ENCODE measurements around the gene DEPDC4.

The DEPDC4 gene

DNA sequence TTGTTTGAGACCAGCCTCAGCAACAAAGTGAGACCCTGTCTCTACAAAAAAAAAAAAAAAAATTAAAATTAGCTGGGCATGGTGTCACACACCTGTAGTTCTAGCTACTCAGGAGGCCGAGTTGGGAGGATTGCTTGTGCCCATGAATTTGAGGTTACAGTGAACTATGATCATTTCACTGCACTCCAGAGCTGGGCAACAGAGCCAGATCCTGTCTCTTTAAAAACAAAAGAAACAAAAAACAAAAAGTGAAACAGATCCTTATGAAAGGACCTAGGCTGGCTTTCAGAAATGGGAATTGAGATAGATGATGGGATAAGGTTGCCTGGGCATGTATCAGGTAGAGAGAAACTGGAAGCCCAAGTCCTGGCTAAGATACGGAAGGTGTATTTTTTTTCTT is 52.4 kb downstream of the DEPDC4 start:
- no peak overlapping the region for H3K27ac ChIP-seq (ENCODE audit: low read depth, low read length, poor library complexity, severe bottlenecking)
- no peaks in the 10 kb centered on the region for H4K20me1 ChIP-seq (ENCODE audit: insufficient read depth, low read length)
- H3K4me1 ChIP-seq (ENCODE audit: insufficient read depth, low read length, severe bottlenecking): no peaks in the 10 kb centered on the region
- H3K27me3 ChIP-seq (ENCODE audit: insufficient read depth, low read length): no peaks in the 10 kb centered on the region
- H2AFZ ChIP-seq (ENCODE audit: low read length): no peak overlapping the region
- H3K79me2 ChIP-seq (ENCODE audit: insufficient read depth, low read length): no peaks in the 10 kb centered on the region
- no peak overlapping the region for H3K4me3 ChIP-seq (ENCODE audit: low read depth, low read length, poor library complexity, severe bottlenecking)
- no peak overlapping the region for H3K4me2 ChIP-seq (ENCODE audit: low read length)
- no peaks in the 10 kb centered on the region for H3K9me2 ChIP-seq (ENCODE audit: low read depth, low read length)
- no peaks in the 10 kb centered on the region for H3K9me3 ChIP-seq (ENCODE audit: low read length)
- peaks cover 89% of the 10 kb centered on the region for H3K36me3 ChIP-seq (ENCODE audit: insufficient read depth, low read length)
- no peaks in the 10 kb centered on the region for H3F3A ChIP-seq (ENCODE audit: insufficient read depth, low read length)
- TF ChIP-seq EZH2 (IDR thresholded peaks at IDR 0.05; ENCODE audit: borderline replicate concordance, low read length) (no peak), CTCF (IDR thresholded peaks at IDR 0.05; ENCODE audit: low read length) (no peak)
- H3K9ac ChIP-seq (ENCODE audit: low read length): no peak overlapping the region

DNA sequence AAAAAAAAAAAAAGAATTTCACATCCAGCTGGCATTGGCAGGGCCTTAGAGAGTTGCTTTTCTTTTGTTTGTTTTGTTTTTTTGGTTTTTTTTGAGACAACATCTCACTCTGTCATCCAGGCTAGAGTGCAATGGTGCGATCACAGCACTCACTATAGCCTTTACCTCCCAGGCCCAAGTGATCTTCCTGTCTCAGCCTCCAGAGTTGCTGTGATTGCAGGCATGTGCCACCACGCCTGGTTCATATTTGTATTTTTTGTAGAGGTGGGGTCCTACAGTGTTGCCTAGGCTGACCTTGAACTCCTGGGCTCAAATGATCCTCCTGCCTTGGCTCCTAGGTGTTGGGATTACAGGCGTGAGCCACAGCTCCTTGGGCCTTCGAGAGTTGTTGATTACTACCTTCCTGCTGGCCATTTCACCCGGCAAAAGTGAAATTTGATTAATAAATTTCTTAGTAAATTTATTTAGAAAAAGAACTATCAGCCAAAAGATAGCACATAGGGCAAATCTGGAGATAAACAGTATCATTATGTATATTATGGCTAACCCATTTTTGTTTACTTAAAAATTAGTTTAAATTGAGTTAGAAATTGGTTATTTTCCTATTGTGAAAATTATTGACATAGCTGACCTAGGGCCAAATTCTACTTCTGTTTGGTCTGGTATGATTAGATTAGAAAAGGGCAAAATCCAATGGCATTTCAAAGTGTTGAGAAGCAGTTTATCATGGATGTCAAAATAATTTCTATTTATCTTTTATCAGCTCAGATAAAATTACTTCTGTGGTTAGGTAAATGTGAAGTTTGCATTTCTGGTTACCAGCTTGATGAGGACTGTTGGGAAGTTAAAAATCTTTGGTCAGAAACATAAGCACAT is 53.6 kb downstream of the DEPDC4 start:
- Histone ChIP-seq H3F3A (ENCODE audit: insufficient read depth, low read length) (no peaks in the 10 kb centered on the region), H3K4me2 (ENCODE audit: low read length) (no peak overlapping the region), H3K4me1 (ENCODE audit: insufficient read depth, low read length, severe bottlenecking) (no peaks in the 10 kb centered on the region)

DNA sequence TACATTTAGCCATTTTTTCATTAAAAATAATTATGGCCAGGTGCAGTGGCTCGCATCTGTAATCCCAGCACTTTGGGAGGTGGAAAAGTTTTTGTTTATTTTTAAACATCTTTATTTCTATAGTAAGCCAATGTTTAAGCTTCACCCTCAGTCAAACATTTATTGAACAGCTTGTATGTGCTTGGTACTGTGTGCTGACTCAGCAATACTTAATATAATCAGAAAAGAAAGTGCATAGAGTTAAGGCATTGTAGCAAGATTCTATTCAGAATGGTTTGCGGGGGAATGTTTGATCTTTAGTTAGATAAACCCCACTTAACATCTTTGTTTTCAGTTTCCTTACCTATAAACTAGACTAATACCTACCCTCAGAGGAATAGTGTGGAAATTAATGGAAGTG is 55.2 kb downstream of the DEPDC4 start:
- H3F3A ChIP-seq (ENCODE audit: insufficient read depth, low read length): no peaks in the 10 kb centered on the region
- H3K4me3 ChIP-seq (ENCODE audit: low read depth, low read length, poor library complexity, severe bottlenecking): no peak overlapping the region
- H3K9ac ChIP-seq (ENCODE audit: low read length): no peak overlapping the region
- H4K20me1 ChIP-seq (ENCODE audit: insufficient read depth, low read length): no peaks in the 10 kb centered on the region
- H3K27ac ChIP-seq (ENCODE audit: low read depth, low read length, poor library complexity, severe bottlenecking): no peak overlapping the region
- no peaks in the 10 kb centered on the region for H3K27me3 ChIP-seq (ENCODE audit: insufficient read depth, low read length)
- no peaks in the 10 kb centered on the region for H3K9me3 ChIP-seq (ENCODE audit: low read length)
- TF ChIP-seq EZH2 (IDR thresholded peaks at IDR 0.05; ENCODE audit: borderline replicate concordance, low read length) (no peak), CTCF (IDR thresholded peaks at IDR 0.05; ENCODE audit: low read length) (no peak)
- no peaks in the 10 kb centered on the region for H3K9me2 ChIP-seq (ENCODE audit: low read depth, low read length)
- no peaks in the 10 kb centered on the region for H3K4me1 ChIP-seq (ENCODE audit: insufficient read depth, low read length, severe bottlenecking)
- no peaks in the 10 kb centered on the region for H3K79me2 ChIP-seq (ENCODE audit: insufficient read depth, low read length)
- peaks cover 89% of the 10 kb centered on the region for H3K36me3 ChIP-seq (ENCODE audit: insufficient read depth, low read length)
- no peak overlapping the region for H2AFZ ChIP-seq (ENCODE audit: low read length)
- no peak overlapping the region for H3K4me2 ChIP-seq (ENCODE audit: low read length)

More for the DNA sequence above, 53.6 kb downstream of the DEPDC4 start:
- no peaks in the 10 kb centered on the region for H3K27me3 ChIP-seq (ENCODE audit: insufficient read depth, low read length)
- no peak overlapping the region for H3K9ac ChIP-seq (ENCODE audit: low read length)
- no peaks in the 10 kb centered on the region for H4K20me1 ChIP-seq (ENCODE audit: insufficient read depth, low read length)
- H3K4me3 ChIP-seq (ENCODE audit: low read depth, low read length, poor library complexity, severe bottlenecking): no peak overlapping the region
- H3K79me2 ChIP-seq (ENCODE audit: insufficient read depth, low read length): no peaks in the 10 kb centered on the region
- H3K9me2 ChIP-seq (ENCODE audit: low read depth, low read length): no peaks in the 10 kb centered on the region
- H3K9me3 ChIP-seq (ENCODE audit: low read length): no peaks in the 10 kb centered on the region
- H3K36me3 ChIP-seq (ENCODE audit: insufficient read depth, low read length): peaks cover 89% of the 10 kb centered on the region
- no peak for TF ChIP-seq CTCF (IDR thresholded peaks at IDR 0.05; ENCODE audit: low read length)
- no peak for TF ChIP-seq EZH2 (IDR thresholded peaks at IDR 0.05; ENCODE audit: borderline replicate concordance, low read length)
- H2AFZ ChIP-seq (ENCODE audit: low read length): no peak overlapping the region
- no peak overlapping the region for H3K27ac ChIP-seq (ENCODE audit: low read depth, low read length, poor library complexity, severe bottlenecking)
